SK-N-SH (cell line): ENCODE data around the gene KIF12. TPM values are rescaled to one million over a fixed set of nuclear protein-coding genes. Genes with fewer than 3 reads are reported as not detected.

Experiments used
- CTCF ChIA-PET: fragments of 300-600, 350-600 bp; formaldehyde crosslinking; extraction: SDS; loops from one replicate; lab custom pipeline; 2021; lab: Yijun Ruan, JAX
- POLR2A ChIA-PET: fragments of 350-600 bp; sonication (Branson Sonifier 250); formaldehyde crosslinking; extraction: SDS; loops from one replicate; lab custom pipeline; 2020; ENCODE audit warnings: antibody characterized with exemption, inconsistent platforms; lab: Yijun Ruan, JAX
- DNase-seq: peaks from one replicate; pipeline ENCODE4 v3.0.0; 2012
- H2AFZ ChIP-seq: fragments of 200-600 bp; sonication (generic); 2 replicates; pipeline ENCODE4 v1.8.1; 2016; ENCODE audit warnings: antibody characterized with exemption, mild to moderate bottlenecking, low read depth
- H3F3A ChIP-seq: fragments of 200-600 bp; sonication (generic); replicated peaks from 2 replicates; pipeline ENCODE3; 2016; ENCODE audit warnings: antibody characterized with exemption, mild to moderate bottlenecking; ENCODE audit not compliant: insufficient read depth
- H3K27ac ChIP-seq, 2 experiments: fragments of 200-500 bp in 1 of 2; fragments of 200-600 bp in 1 of 2; sonication (Bioruptor generic) in 1 of 2; sonication (generic), shearing (Covaris generic) in 1 of 2; 2 replicates each; pipeline versions ENCODE4 v1.5.1 to v1.6.1; 2014 to 2016; ENCODE audit warnings: low read depth in 2 of 2, inconsistent platforms in 1 of 2, low read length in 1 of 2, mild to moderate bottlenecking in 1 of 2, mixed read lengths in 1 of 2
- H3K27me3 ChIP-seq: fragments of 200-600 bp; sonication (generic), shearing (Covaris generic); 2 replicates; pipeline ENCODE4 v1.6.1; 2016; ENCODE audit warnings: mixed run types; ENCODE audit not compliant: insufficient read depth
- H3K36me3 ChIP-seq, 2 experiments: fragments of 200-500 bp in 1 of 2; fragments of 200-600 bp in 1 of 2; sonication (Bioruptor generic) in 1 of 2; sonication (generic) in 1 of 2; replicated peaks in 1 of 2; 2 replicates each; pipeline versions ENCODE3 to v1.5.1; 2014 to 2016; ENCODE audit warnings: low read length in 1 of 2, mild to moderate bottlenecking in 1 of 2; ENCODE audit not compliant: insufficient read depth in 2 of 2, control insufficient read depth in 1 of 2
- H3K4me1 ChIP-seq, 2 experiments: fragments of 200-500 bp in 1 of 2; fragments of 200-600 bp in 1 of 2; sonication (Bioruptor generic) in 1 of 2; sonication (generic), shearing (Covaris generic) in 1 of 2; 2 replicates each; pipeline versions ENCODE4 v1.5.1 to v1.6.1; 2014 to 2016; ENCODE audit warnings: low read depth in 1 of 2, low read length in 1 of 2, mixed run types in 1 of 2; ENCODE audit not compliant: insufficient read depth in 2 of 2, control insufficient read depth in 1 of 2
- H3K4me2 ChIP-seq: fragments of 200-600 bp; sonication (generic), shearing (Covaris generic); 2 replicates; pipeline ENCODE4 v1.6.1; 2017; ENCODE audit warnings: mixed run types
- H3K4me3 ChIP-seq, 2 experiments: fragments of 200-500 bp in 1 of 2; fragments of 200-600 bp in 1 of 2; sonication (Bioruptor generic) in 1 of 2; sonication (generic), shearing (Covaris generic) in 1 of 2; 2 replicates each; pipeline versions ENCODE4 v1.5.1 to v1.8.1; 2014 to 2016; ENCODE audit warnings: low read depth in 2 of 2, inconsistent platforms in 1 of 2, low read length in 1 of 2, mild to moderate bottlenecking in 1 of 2, mixed read lengths in 1 of 2, moderate library complexity in 1 of 2
- H3K79me2 ChIP-seq: fragments of 200-600 bp; sonication (generic); 2 replicates; pipeline ENCODE4 v1.8.1; 2017; ENCODE audit warnings: mild to moderate bottlenecking; ENCODE audit not compliant: insufficient read depth
- H3K9ac ChIP-seq: fragments of 200-600 bp; sonication (generic); 2 replicates; pipeline ENCODE4 v1.6.1; 2017; ENCODE audit warnings: mixed run types
- H3K9me2 ChIP-seq: fragments of 200-600 bp; sonication (generic); 2 replicates; pipeline ENCODE4 v1.6.1; 2017; ENCODE audit warnings: mixed run types
- H3K9me3 ChIP-seq: fragments of 200-600 bp; sonication (generic); 2 replicates; pipeline ENCODE4 v1.6.1; 2017; ENCODE audit warnings: mixed run types, mild to moderate bottlenecking, moderate library complexity
- H4K20me1 ChIP-seq: fragments of 200-600 bp; sonication (generic); 2 replicates; pipeline ENCODE4 v1.6.1; 2017; ENCODE audit warnings: mild to moderate bottlenecking, mixed run types; ENCODE audit not compliant: insufficient read depth
- CHD2 ChIP-seq: fragments of 150-350 bp; IDR thresholded peaks from 2 replicates; pipeline ENCODE4 v1.6.1; 2018; ENCODE audit warnings: low read length; ENCODE audit not compliant: partially characterized antibody
- EP300 ChIP-seq, 2 experiments: IDR thresholded peaks; 2 replicates each; pipeline versions ENCODE4 v1.4.0 to v1.6.1; 2012; ENCODE audit warnings: borderline replicate concordance in 1 of 2, low read depth in 1 of 2, low read length in 1 of 2
- GATA2 ChIP-seq: sonication (generic); formaldehyde crosslinking; IDR thresholded peaks from 2 replicates; pipeline ENCODE4 v1.5.0; 2020; ENCODE audit warnings: mild to moderate bottlenecking, missing genetic modification reagents
- NFIC ChIP-seq: IDR thresholded peaks from 2 replicates; pipeline ENCODE4 v1.4.0; 2012; ENCODE audit warnings: borderline replicate concordance
- RCOR1 ChIP-seq: fragments of 150-350 bp; IDR thresholded peaks from 2 replicates; pipeline ENCODE4 v1.6.1; 2017; ENCODE audit warnings: antibody characterized with exemption, low read length
- RFX5 ChIP-seq: IDR thresholded peaks from 2 replicates; pipeline ENCODE4 v1.6.1; 2012; ENCODE audit warnings: mild to moderate bottlenecking, improper control_type of control experiment, low read length
- RXRA ChIP-seq: IDR thresholded peaks from 2 replicates; pipeline ENCODE4 v1.4.0; 2012; ENCODE audit warnings: low read depth, mild to moderate bottlenecking, borderline replicate concordance
- SIN3A ChIP-seq: IDR thresholded peaks from 2 replicates; pipeline ENCODE4 v1.6.1; 2012; ENCODE audit warnings: low read depth, mild to moderate bottlenecking, low read length, moderate library complexity, borderline replicate concordance
- TCF12 ChIP-seq: IDR thresholded peaks from 2 replicates; pipeline ENCODE4 v1.4.0; 2012
- TEAD4 ChIP-seq: IDR thresholded peaks from 2 replicates; pipeline ENCODE4 v1.4.0; 2012; ENCODE audit warnings: mild to moderate bottlenecking, borderline replicate concordance; ENCODE audit not compliant: insufficient read depth
- YY1 ChIP-seq: IDR thresholded peaks from 2 replicates; pipeline ENCODE4 v1.4.0; 2012; ENCODE audit warnings: low read depth, mild to moderate bottlenecking
- WGBS: methylation state at CpG from one replicate; pipeline ENCODE4 v1.1.6; 2017; ENCODE audit warnings: low lambda C conversion rate; 5-methylcytosine and 5-hydroxymethylcytosine counted together
- polyA plus RNA-seq, 3 experiments: library from polyadenylated mRNA; depleted of rRNA; stranded (reverse); fragments of >200 nt; gene quantifications; 2 replicates each; pipeline ENCODE4 v1.2.3, GENCODE V29; 2012

KIF12 gene
- polyA plus RNA-seq, 1 of the 3 experiments (the other 2 are of a cell fraction): 0.35 TPM

GRCh38 chr9:114097613-114098020 is 1.5 kb downstream of the KIF12 start:
- H3K4me3 ChIP-seq: peak overlapping the region; percentile 35 to 46; a peak in 3 of 4 replicates
- H3K27me3 ChIP-seq: peaks cover 8% of the 10 kb centered on the region; the same call in 1 of the 2 replicates
- H3F3A ChIP-seq: peaks cover 6% of the 10 kb centered on the region
- H3K4me1 ChIP-seq: peaks cover 0 to 9% of the 10 kb centered on the region in 2 experiments; a peak in 1 of 4 replicates
- peaks cover 3% of the 10 kb centered on the region; the same call in 1 of the 2 replicates for H3K9me3 ChIP-seq
- CTCF ChIA-PET: interaction anchor here (0.7 to 9.1 kb wide), 6 partner anchors 10 to 217 kb away, joined by 3 to 66 read pairs (median 6); partner anchors contain the start of gene COL27A1
- H4K20me1 ChIP-seq: no peaks in the 10 kb centered on the region
- TF ChIP-seq TEAD4 (no peak), GATA2 (0 out of 2 replicates have a peak, but pooled peaks have one; percentile 21), YY1 (no peak), RCOR1 (0 out of 2 replicates have a peak, but pooled peaks have one; percentile 28), NFIC (peak; percentile 41), RFX5 (no peak)
- WGBS: 27% methylated on average over 17 of the region's 18 CpGs
- POLR2A ChIA-PET: interaction anchor here (1.1 kb wide), 1 partner anchor 13 kb away, joined by 3 read pairs; no protein-coding TSS in a partner anchor
- no peaks in the 10 kb centered on the region for H3K9me2 ChIP-seq
- no peak overlapping the region for H3K9ac ChIP-seq
- H3K36me3 ChIP-seq: peaks cover 0 to 1% of the 10 kb centered on the region in 2 experiments
- H3K4me2 ChIP-seq: peak overlapping the region; percentile 89
- DNase-seq: peak; percentile 56
- H3K27ac ChIP-seq: no peak overlapping the region
- peak overlapping the region; percentile 79; the same call in 1 of the 2 replicates for H2AFZ ChIP-seq
- H3K79me2 ChIP-seq: no peaks in the 10 kb centered on the region

GRCh38 chr9:114096866-114097612 is 2.1 kb downstream of the KIF12 start:
- Histone ChIP-seq H4K20me1 (no peaks in the 10 kb centered on the region), H3K4me2 (0 out of 2 replicates have a peak overlapping the region, but pooled peaks have one; percentile 89), H3K4me3 (no peak overlapping the region), H3K79me2 (no peaks in the 10 kb centered on the region)
- TF ChIP-seq SIN3A (no peak), RFX5 (no peak), YY1 (no peak), RXRA (no peak)
- TF ChIP-seq, all 33 proteins: peak for 0
- Histone ChIP-seq H3K27me3 (peaks cover 8% of the 10 kb centered on the region; the same call in 1 of the 2 replicates), H3F3A (peaks cover 6% of the 10 kb centered on the region), H2AFZ (no peak overlapping the region), H3K9ac (no peak overlapping the region), H3K36me3 (no peaks in the 10 kb centered on the region), H3K9me3 (no peaks in the 10 kb centered on the region), H3K4me1 (peaks cover 0 to 9% of the 10 kb centered on the region in 2 experiments; a peak in 1 of 4 replicates), H3K9me2 (no peaks in the 10 kb centered on the region), H3K27ac (no peak overlapping the region)
- 87% methylated on average over 10 of the region's 14 CpGs for WGBS
- no peak for DNase-seq
- ChIA-PET CTCF (interaction anchor here (1.3 to 9.1 kb wide), 6 partner anchors 10 to 289 kb away, joined by 4 to 66 read pairs (median 18); no protein-coding TSS in a partner anchor), POLR2A (interaction anchor here (1.1 kb wide), 1 partner anchor 12 kb away, joined by 3 read pairs; no protein-coding TSS in a partner anchor)

- POLR2A ChIA-PET: no interaction called here
- CTCF ChIA-PET: interaction anchor here (1.0 to 9.1 kb wide), 6 partner anchors 11 to 505 kb away, joined by 3 to 66 read pairs (median 16); no protein-coding TSS in a partner anchor
- peaks cover 6% of the 10 kb centered on the region for H3F3A ChIP-seq
Observed at GRCh38 chr9:114096041-114096511, 3.0 kb downstream of the KIF12 start.

More at GRCh38 chr9:114096041-114096511, 3.0 kb downstream of the KIF12 start:
- Histone ChIP-seq H3K27ac (no peak overlapping the region), H3K4me2 (no peak overlapping the region), H3K36me3 (no peaks in the 10 kb centered on the region), H3K9me3 (no peaks in the 10 kb centered on the region), H3K9ac (no peak overlapping the region)
- TF ChIP-seq EP300 (IDR thresholded peaks at IDR 0.05; ENCODE audit: borderline replicate concordance in 1 of 2, low read depth in 1 of 2, low read length in 1 of 2): no peak
- no peak for TF ChIP-seq CHD2
- no peak for TF ChIP-seq TCF12
- TF ChIP-seq, all 33 proteins: peak for 0
- Histone ChIP-seq H4K20me1 (no peaks in the 10 kb centered on the region), H3K79me2 (no peaks in the 10 kb centered on the region), H3K4me1 (peaks cover 0 to 9% of the 10 kb centered on the region in 2 experiments; a peak in 1 of 4 replicates), H3K4me3 (no peak overlapping the region), H2AFZ (no peak overlapping the region), H3K9me2 (no peaks in the 10 kb centered on the region), H3K27me3 (peaks cover 8% of the 10 kb centered on the region; the same call in 1 of the 2 replicates)
- no peak for DNase-seq
- 89% methylated on average over 7 of the region's 9 CpGs for WGBS
